GM12873 (cell line): ENCODE measurements around the gene GATA2.

ENCODE experiments used
- TF ChIP-seq, protein P1 (sequence below): IDR thresholded peaks from 2 replicates; pipeline ENCODE4 v1.5.1; 2012; ENCODE audit warnings: low read depth, mild to moderate bottlenecking, moderate library complexity, low read length, control low read depth; ENCODE audit not compliant: insufficient read depth; ENCODE audit errors: missing control alignments

The GATA2 gene

GRCh38 chr3:128429751-128430150, 63.2 kb downstream of the GATA2 start:
- TF ChIP-seq, protein P1, sequence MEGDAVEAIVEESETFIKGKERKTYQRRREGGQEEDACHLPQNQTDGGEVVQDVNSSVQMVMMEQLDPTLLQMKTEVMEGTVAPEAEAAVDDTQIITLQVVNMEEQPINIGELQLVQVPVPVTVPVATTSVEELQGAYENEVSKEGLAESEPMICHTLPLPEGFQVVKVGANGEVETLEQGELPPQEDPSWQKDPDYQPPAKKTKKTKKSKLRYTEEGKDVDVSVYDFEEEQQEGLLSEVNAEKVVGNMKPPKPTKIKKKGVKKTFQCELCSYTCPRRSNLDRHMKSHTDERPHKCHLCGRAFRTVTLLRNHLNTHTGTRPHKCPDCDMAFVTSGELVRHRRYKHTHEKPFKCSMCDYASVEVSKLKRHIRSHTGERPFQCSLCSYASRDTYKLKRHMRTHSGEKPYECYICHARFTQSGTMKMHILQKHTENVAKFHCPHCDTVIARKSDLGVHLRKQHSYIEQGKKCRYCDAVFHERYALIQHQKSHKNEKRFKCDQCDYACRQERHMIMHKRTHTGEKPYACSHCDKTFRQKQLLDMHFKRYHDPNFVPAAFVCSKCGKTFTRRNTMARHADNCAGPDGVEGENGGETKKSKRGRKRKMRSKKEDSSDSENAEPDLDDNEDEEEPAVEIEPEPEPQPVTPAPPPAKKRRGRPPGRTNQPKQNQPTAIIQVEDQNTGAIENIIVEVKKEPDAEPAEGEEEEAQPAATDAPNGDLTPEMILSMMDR, result no peak
